H1 (cell line): Measurements from ENCODE around the gene DDX60. TPM values are rescaled to one million over a fixed set of nuclear protein-coding genes. Genes with fewer than 3 reads are reported as not detected.

ENCODE experiments used
- CHD7 ChIP-seq: fragments of 300-600 bp; sonication (generic); IDR thresholded peaks from 2 replicates; pipeline ENCODE4 v1.7.1; 2012; ENCODE audit warnings: low read length, moderate library complexity, mild to moderate bottlenecking, inconsistent platforms; ENCODE audit not compliant: insufficient replicate concordance
- MAFK ChIP-seq: IDR thresholded peaks from 2 replicates; pipeline ENCODE4 v1.6.1; 2012; ENCODE audit warnings: low read depth, mild to moderate bottlenecking, improper control_type of control experiment, low read length
- USF2 ChIP-seq: IDR thresholded peaks from 2 replicates; pipeline ENCODE4 v1.6.1; 2011; ENCODE audit warnings: low read length, improper control_type of control experiment
- polyA plus RNA-seq, 7 experiments: library from polyadenylated mRNA; depleted of rRNA in 3 of 7; stranded (reverse) in 5 of 7; unstranded in 2 of 7; fragments of >200 nt in 5 of 7; fragments of 200-250 nt in 2 of 7; gene quantifications; 1 replicate in 5 of 7; 2 replicates in 1 of 7; 4 replicates in 1 of 7; pipeline versions ENCODE4 v1.2.1 to v1.2.3, GENCODE V29; 2011 to 2013; ENCODE audit warnings: missing spikeins in 2 of 7, mixed read lengths in 2 of 7
- total RNA-seq: library from RNA; stranded (reverse); fragmentation: NEBNext Ultra II Directional; extraction: Animal tissue kit (Norgen Biotek cat#: 25700); gene quantifications from 2 replicates; pipeline ENCODE4 v1.2.1, GENCODE V29; 2021

The DDX60 gene
- total and polyA plus RNA-seq, 2 of the 8 experiments (the other 6 are each of a cell fraction or from before 2014, with no cell fraction given), result 1.00 to 1.6 TPM

- TF ChIP-seq CHD7 (no peak), USF2 (no peak), MAFK (no peak)
- TF ChIP-seq, all 59 proteins: peak for 0
These were observed 105.9 kb downstream of the DDX60 start (continued) for GRCh38 chr4:168212656-168213055.
